Measurements from ENCODE around the gene TPRA1.

Gene TPRA1

DNA sequence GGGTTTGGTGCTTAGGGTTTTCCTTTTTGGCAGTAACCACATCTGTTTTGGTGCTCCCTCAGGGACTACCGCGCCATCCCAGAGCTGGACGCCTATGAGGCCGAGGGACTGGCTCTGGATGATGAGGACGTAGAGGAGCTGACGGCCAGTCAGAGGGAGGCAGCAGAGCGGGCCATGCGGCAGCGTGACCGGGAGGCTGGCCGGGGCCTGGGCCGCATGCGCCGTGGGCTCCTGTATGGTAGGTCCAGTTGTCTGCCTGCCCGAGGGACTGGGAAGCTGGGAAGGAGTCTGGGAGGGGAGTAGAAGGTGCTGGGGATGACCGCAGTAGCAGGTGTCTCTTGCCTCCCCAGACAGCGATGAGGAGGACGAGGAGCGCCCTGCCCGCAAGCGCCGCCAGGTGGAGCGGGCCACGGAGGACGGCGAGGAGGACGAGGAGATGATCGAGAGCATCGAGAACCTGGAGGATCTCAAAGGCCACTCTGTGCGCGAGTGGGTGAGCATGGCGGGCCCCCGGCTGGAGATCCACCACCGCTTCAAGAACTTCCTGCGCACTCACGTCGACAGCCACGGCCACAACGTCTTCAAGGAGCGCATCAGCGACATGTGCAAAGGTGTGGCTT, 14.1 kb upstream of the TPRA1 start:
- DNase-seq = no peak
- peaks cover 41% of the 10 kb centered on the region for H3K4me1 ChIP-seq (ENCODE audit: insufficient read depth, low read length)
- H2AFZ ChIP-seq (ENCODE audit: low read depth, low read length) = no peak overlapping the region
- no peak overlapping the region for H3K4me3 ChIP-seq (ENCODE audit: low read depth in 1 of 2, low read length in 2 of 2)
- no peak overlapping the region for H3K9ac ChIP-seq (ENCODE audit: low read depth, low read length)
- H3K36me3 ChIP-seq (ENCODE audit: insufficient read depth, low read length) = peaks cover 96% of the 10 kb centered on the region
- ATAC-seq (ENCODE audit: insufficient read depth, low read depth) = no peak
- H3K9me3 ChIP-seq (ENCODE audit: insufficient read depth, low read length, severe bottlenecking) = no peaks in the 10 kb centered on the region
- H3K4me2 ChIP-seq (ENCODE audit: insufficient read depth, low read length) = no peak overlapping the region
- H3K27ac ChIP-seq (ENCODE audit: low read length) = no peak overlapping the region
- peaks cover 92% of the 10 kb centered on the region for H3K79me2 ChIP-seq (ENCODE audit: insufficient read depth, low read length)
- H4K20me1 ChIP-seq (ENCODE audit: insufficient read depth, low read length) = peaks cover 82% of the 10 kb centered on the region
- H3K27me3 ChIP-seq (ENCODE audit: insufficient read depth, low read length, poor library complexity) = no peaks in the 10 kb centered on the region
- TF ChIP-seq, protein P1, sequence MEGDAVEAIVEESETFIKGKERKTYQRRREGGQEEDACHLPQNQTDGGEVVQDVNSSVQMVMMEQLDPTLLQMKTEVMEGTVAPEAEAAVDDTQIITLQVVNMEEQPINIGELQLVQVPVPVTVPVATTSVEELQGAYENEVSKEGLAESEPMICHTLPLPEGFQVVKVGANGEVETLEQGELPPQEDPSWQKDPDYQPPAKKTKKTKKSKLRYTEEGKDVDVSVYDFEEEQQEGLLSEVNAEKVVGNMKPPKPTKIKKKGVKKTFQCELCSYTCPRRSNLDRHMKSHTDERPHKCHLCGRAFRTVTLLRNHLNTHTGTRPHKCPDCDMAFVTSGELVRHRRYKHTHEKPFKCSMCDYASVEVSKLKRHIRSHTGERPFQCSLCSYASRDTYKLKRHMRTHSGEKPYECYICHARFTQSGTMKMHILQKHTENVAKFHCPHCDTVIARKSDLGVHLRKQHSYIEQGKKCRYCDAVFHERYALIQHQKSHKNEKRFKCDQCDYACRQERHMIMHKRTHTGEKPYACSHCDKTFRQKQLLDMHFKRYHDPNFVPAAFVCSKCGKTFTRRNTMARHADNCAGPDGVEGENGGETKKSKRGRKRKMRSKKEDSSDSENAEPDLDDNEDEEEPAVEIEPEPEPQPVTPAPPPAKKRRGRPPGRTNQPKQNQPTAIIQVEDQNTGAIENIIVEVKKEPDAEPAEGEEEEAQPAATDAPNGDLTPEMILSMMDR (IDR thresholded peaks at IDR 0.05; ENCODE audit: borderline replicate concordance, extremely low read depth, low read length, poor library complexity, severe bottlenecking) = no peak

DNA sequence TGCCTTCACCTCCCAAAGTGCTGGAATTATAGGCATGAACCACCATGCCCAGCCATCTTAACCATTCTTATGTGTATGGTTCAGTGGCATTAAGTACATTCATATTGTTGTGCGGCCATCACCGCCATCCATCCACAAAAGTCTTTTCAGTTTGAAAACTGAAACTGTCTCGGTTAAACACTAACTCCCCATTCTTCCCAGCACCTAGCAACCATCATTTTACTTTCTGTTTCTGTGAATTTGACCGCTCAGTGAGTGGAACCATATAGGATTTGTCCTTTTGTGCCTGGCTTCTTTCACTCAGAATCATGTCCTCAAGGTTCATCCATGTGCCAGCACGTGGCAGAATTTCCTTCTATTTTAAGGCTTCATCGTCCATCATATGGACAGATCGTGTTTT, 13.5 kb upstream of the TPRA1 start:
- no peak for TF ChIP-seq EZH2 (IDR thresholded peaks at IDR 0.05; ENCODE audit: borderline replicate concordance, low read depth, low read length, severe bottlenecking)
- Histone ChIP-seq H3K4me2 (ENCODE audit: insufficient read depth, low read length) (peak overlapping the region; percentile 7; the same call in 1 of the 2 replicates), H3K4me3 (ENCODE audit: low read depth in 1 of 2, low read length in 2 of 2) (no peak overlapping the region), H3K9ac (ENCODE audit: low read depth, low read length) (no peak overlapping the region), H3K27me3 (ENCODE audit: insufficient read depth, low read length, poor library complexity) (no peaks in the 10 kb centered on the region), H3K27ac (ENCODE audit: low read length) (no peak overlapping the region), H3K4me1 (ENCODE audit: insufficient read depth, low read length) (peaks cover 47% of the 10 kb centered on the region), H3K36me3 (ENCODE audit: insufficient read depth, low read length) (peaks cover 96% of the 10 kb centered on the region), H2AFZ (ENCODE audit: low read depth, low read length) (no peak overlapping the region), H3K9me3 (ENCODE audit: insufficient read depth, low read length, severe bottlenecking) (no peaks in the 10 kb centered on the region), H4K20me1 (ENCODE audit: insufficient read depth, low read length) (peaks cover 77% of the 10 kb centered on the region), H3K79me2 (ENCODE audit: insufficient read depth, low read length) (peaks cover 96% of the 10 kb centered on the region)
- DNase-seq (no peak), ATAC-seq (ENCODE audit: insufficient read depth, low read depth) (no peak)

DNA sequence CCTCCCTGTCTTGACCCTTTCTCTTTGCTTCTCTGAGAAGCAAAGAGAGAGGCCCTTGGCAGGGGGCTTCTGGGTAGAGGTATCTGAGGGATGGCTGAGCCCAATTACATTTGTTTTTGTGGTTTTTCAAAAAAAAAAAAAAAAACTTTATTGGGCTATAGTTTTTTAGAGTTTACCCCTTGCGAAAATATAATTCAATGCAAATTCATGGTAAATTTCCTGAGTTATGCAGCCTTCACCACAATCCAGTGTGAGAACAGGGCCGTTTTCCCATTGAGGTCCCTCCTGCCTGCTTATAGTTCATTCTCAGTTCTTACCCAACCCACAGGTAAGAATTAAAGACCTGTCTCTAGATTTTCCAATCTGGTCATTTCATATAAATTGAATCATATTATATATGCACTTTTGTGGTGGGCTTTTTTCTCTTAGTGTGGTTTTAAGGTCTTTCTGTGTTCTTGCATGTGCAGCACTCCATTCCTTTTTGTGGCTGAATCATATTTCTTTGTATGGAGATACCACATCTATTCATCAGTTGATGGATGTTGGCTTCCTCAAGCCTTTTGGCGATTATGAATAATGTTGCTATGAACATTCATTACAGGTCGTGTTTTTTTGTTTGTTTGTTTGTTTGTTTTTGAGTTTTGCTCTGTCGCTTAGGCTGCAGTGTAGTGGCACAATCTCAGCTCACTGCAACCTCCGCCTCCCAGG, 10.4 kb upstream of the TPRA1 start:
- Histone ChIP-seq H3K79me2 (ENCODE audit: insufficient read depth, low read length) (peaks cover 77% of the 10 kb centered on the region), H3K36me3 (ENCODE audit: insufficient read depth, low read length) (peaks cover 67% of the 10 kb centered on the region), H3K9ac (ENCODE audit: low read depth, low read length) (peak overlapping the region; percentile 77), H4K20me1 (ENCODE audit: insufficient read depth, low read length) (peaks cover 46% of the 10 kb centered on the region), H2AFZ (ENCODE audit: low read depth, low read length) (no peak overlapping the region), H3K4me3 (ENCODE audit: low read depth in 1 of 2, low read length in 2 of 2) (peak overlapping the region in 1 of 2 experiments; percentile 63; a peak in 3 of 4 replicates), H3K4me1 (ENCODE audit: insufficient read depth, low read length) (peaks cover 64% of the 10 kb centered on the region), H3K27me3 (ENCODE audit: insufficient read depth, low read length, poor library complexity) (no peaks in the 10 kb centered on the region), H3K9me3 (ENCODE audit: insufficient read depth, low read length, severe bottlenecking) (no peaks in the 10 kb centered on the region), H3K27ac (ENCODE audit: low read length) (peak overlapping the region; percentile 82; the same call in 1 of the 2 replicates), H3K4me2 (ENCODE audit: insufficient read depth, low read length) (peak overlapping the region; percentile 82)
- TF ChIP-seq EZH2 (IDR thresholded peaks at IDR 0.05; ENCODE audit: borderline replicate concordance, low read depth, low read length, severe bottlenecking) = no peak
- TF ChIP-seq, protein P1 (IDR thresholded peaks at IDR 0.05; ENCODE audit: borderline replicate concordance, extremely low read depth, low read length, poor library complexity, severe bottlenecking) = no peak
- DNase-seq = no peak
- no peak for ATAC-seq (ENCODE audit: insufficient read depth, low read depth)

DNA sequence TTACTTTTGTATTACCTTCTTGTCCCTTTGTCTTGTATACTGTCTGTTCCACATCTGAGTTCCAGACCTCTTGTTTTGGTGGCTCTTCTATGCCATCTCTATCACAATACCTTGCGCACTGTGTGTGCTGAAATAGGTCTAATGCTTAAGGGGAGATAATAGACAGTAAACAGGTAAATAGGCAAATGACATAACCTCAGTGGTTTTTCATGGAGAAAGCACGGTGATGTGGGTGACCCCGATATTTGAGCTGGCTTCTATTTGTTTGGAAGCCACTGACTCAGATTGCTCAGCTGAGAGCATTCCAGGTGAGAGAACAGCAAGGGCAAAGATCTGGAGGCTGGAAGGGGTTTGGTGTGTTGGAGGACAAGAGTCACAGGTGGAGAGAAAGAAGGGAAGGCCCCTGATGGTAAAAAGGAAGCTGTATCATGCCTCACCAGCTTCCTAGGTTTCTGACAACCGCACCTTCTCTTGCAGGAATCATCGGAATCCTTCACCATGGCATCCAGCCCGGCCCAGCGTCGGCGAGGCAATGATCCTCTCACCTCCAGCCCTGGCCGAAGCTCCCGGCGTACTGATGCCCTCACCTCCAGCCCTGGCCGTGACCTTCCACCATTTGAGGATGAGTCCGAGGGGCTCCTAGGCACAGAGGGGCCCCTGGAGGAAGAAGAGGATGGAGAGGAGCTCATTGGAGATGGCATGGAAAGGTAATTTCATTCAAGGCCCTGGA, 8.5 kb upstream of the TPRA1 start:
- peak overlapping the region; percentile 82 for H3K4me2 ChIP-seq (ENCODE audit: insufficient read depth, low read length)
- peaks cover 62% of the 10 kb centered on the region for H3K79me2 ChIP-seq (ENCODE audit: insufficient read depth, low read length)
- H3K9me3 ChIP-seq (ENCODE audit: insufficient read depth, low read length, severe bottlenecking) = no peaks in the 10 kb centered on the region
- no peak for TF ChIP-seq EZH2 (IDR thresholded peaks at IDR 0.05; ENCODE audit: borderline replicate concordance, low read depth, low read length, severe bottlenecking)
- TF ChIP-seq, protein P1 (IDR thresholded peaks at IDR 0.05; ENCODE audit: borderline replicate concordance, extremely low read depth, low read length, poor library complexity, severe bottlenecking) = no peak
- peak overlapping the region; percentile 42 to 63 for H3K4me3 ChIP-seq (ENCODE audit: low read depth in 1 of 2, low read length in 2 of 2)
- no peaks in the 10 kb centered on the region for H3K27me3 ChIP-seq (ENCODE audit: insufficient read depth, low read length, poor library complexity)
- H3K27ac ChIP-seq (ENCODE audit: low read length) = peak overlapping the region; percentile 82
- H2AFZ ChIP-seq (ENCODE audit: low read depth, low read length) = peak overlapping the region; percentile 48
- H3K36me3 ChIP-seq (ENCODE audit: insufficient read depth, low read length) = peaks cover 50% of the 10 kb centered on the region
- DNase-seq = no peak
- H3K4me1 ChIP-seq (ENCODE audit: insufficient read depth, low read length) = peaks cover 61% of the 10 kb centered on the region
- ATAC-seq (ENCODE audit: insufficient read depth, low read depth) = no peak
- H4K20me1 ChIP-seq (ENCODE audit: insufficient read depth, low read length) = peaks cover 30% of the 10 kb centered on the region
- peak overlapping the region; percentile 77 for H3K9ac ChIP-seq (ENCODE audit: low read depth, low read length)
